Stimulated activated effector memory CD8-positive, alpha-beta T cell treated with anti-CD3 and anti-CD28 coated beads, Interleukin-12 subunit alpha, Interleukin-12 subunit beta, amount 100 ng/mL, for 72 hours (primary cell): ENCODE results near the gene XRCC4.
A peak's percentile ranks its signal among the peaks of the same experiment; 100 is the strongest.

Source experiments
- ATAC-seq: fragments of 150-1000 bp; cut with Tn5 transposase; 2 replicates; pipeline ENCODE4 v1.10.0; 2021
- DNase-seq, 2 donors: peaks; one replicate each; pipeline ENCODE4 v3.0.0; 2021 to 2022; ENCODE audit warnings: low spot score in 2 of 2
- H3K27ac Mint-ChIP-seq: one replicate; pipeline ENCODE4 v1.8.0; 2022; ENCODE audit warnings: mild to moderate bottlenecking, mixed read lengths
- H3K36me3 Mint-ChIP-seq: one replicate; pipeline ENCODE4 v1.8.0; 2022; ENCODE audit warnings: mild to moderate bottlenecking, mixed read lengths
- H3K4me1 Mint-ChIP-seq: one replicate; pipeline ENCODE4 v1.8.0; 2022; ENCODE audit warnings: mixed read lengths
- H3K4me3 Mint-ChIP-seq: one replicate; pipeline ENCODE4 v1.8.0; 2022; ENCODE audit warnings: mild to moderate bottlenecking, mixed read lengths
- H3K9me3 Mint-ChIP-seq: one replicate; pipeline ENCODE4 v1.8.0; 2022; ENCODE audit warnings: mixed read lengths

Gene XRCC4

GRCh38 chr5:83076742-83077661 is at the start of gene XRCC4, which contains the start of gene TMEM167A:
Gene XRCC4 (plus strand): TSS chr5:83077547. CDS start chr5:83104920, 27,373 bp downstream.
Gene TMEM167A (minus strand): TSS chr5:83077394. CDS start chr5:83077323, 71 bp downstream.
- H3K4me1 Mint-ChIP-seq = peaks cover 41% of the 10 kb centered on the region
- H3K27ac Mint-ChIP-seq = peak within 1 kb of the TSS; percentile 99
- H3K4me3 Mint-ChIP-seq = peak within 1 kb of the TSS; percentile 99
- no peaks in the 10 kb centered on the region for H3K9me3 Mint-ChIP-seq
- ATAC-seq (peak; percentile 99), DNase-seq (peak; percentile 74 to 92)
- peaks cover 25% of the 10 kb centered on the region for H3K36me3 Mint-ChIP-seq

- no peaks in the 10 kb centered on the region for H3K9me3 Mint-ChIP-seq
These were observed 47.4 kb upstream of the XRCC4 start for GRCh38 chr5:83029912-83030311.

GRCh38 chr5:83031381-83031780 is 46.0 kb upstream of the XRCC4 start:
- no peak overlapping the region for H3K4me3 Mint-ChIP-seq
- ATAC-seq (no peak), DNase-seq (no peak)
- H3K36me3 Mint-ChIP-seq = no peaks in the 10 kb centered on the region
- no peaks in the 10 kb centered on the region for H3K4me1 Mint-ChIP-seq
- no peak overlapping the region for H3K27ac Mint-ChIP-seq
- H3K9me3 Mint-ChIP-seq = no peaks in the 10 kb centered on the region

More at GRCh38 chr5:83029912-83030311, 47.4 kb upstream of the XRCC4 start:
- no peaks in the 10 kb centered on the region for H3K4me1 Mint-ChIP-seq
- no peak overlapping the region for H3K27ac Mint-ChIP-seq
- ATAC-seq (no peak), DNase-seq (no peak)
- no peak overlapping the region for H3K4me3 Mint-ChIP-seq
- no peaks in the 10 kb centered on the region for H3K36me3 Mint-ChIP-seq

- H3K4me3 Mint-ChIP-seq = no peak overlapping the region
- no peak for DNase-seq
- H3K9me3 Mint-ChIP-seq = no peaks in the 10 kb centered on the region
- ATAC-seq = no peak
- H3K4me1 Mint-ChIP-seq = no peaks in the 10 kb centered on the region
- no peak overlapping the region for H3K27ac Mint-ChIP-seq
- no peaks in the 10 kb centered on the region for H3K36me3 Mint-ChIP-seq
These were observed 43.3 kb upstream of the XRCC4 start for GRCh38 chr5:83034036-83034435.

- no peaks in the 10 kb centered on the region for H3K9me3 Mint-ChIP-seq
- DNase-seq (no peak), ATAC-seq (no peak)
- no peaks in the 10 kb centered on the region for H3K36me3 Mint-ChIP-seq
- H3K4me3 Mint-ChIP-seq = no peak overlapping the region
- no peak overlapping the region for H3K27ac Mint-ChIP-seq
- no peaks in the 10 kb centered on the region for H3K4me1 Mint-ChIP-seq
These were observed 42.7 kb upstream of the XRCC4 start for GRCh38 chr5:83034528-83035207.

GRCh38 chr5:83035373-83036100 is 41.8 kb upstream of the XRCC4 start:
- Mint-ChIP-seq H3K9me3 (no peaks in the 10 kb centered on the region), H3K4me1 (no peaks in the 10 kb centered on the region), H3K27ac (no peak overlapping the region), H3K4me3 (no peak overlapping the region), H3K36me3 (no peaks in the 10 kb centered on the region)
- peak; percentile 26 for ATAC-seq
- DNase-seq = no peak

- no peaks in the 10 kb centered on the region for H3K36me3 Mint-ChIP-seq
- no peak for ATAC-seq
- no peak overlapping the region for H3K27ac Mint-ChIP-seq
- no peak overlapping the region for H3K4me3 Mint-ChIP-seq
- no peak for DNase-seq
- no peaks in the 10 kb centered on the region for H3K4me1 Mint-ChIP-seq
- no peaks in the 10 kb centered on the region for H3K9me3 Mint-ChIP-seq
These were observed 40.3 kb upstream of the XRCC4 start for GRCh38 chr5:83036991-83037575.

- no peak for DNase-seq
- H3K9me3 Mint-ChIP-seq = no peaks in the 10 kb centered on the region
These were observed 38.4 kb upstream of the XRCC4 start for GRCh38 chr5:83038924-83039323.

GRCh38 chr5:83042507-83042906 is 34.8 kb upstream of the XRCC4 start:
- Mint-ChIP-seq H3K27ac (no peak overlapping the region), H3K9me3 (no peaks in the 10 kb centered on the region), H3K36me3 (no peaks in the 10 kb centered on the region), H3K4me3 (no peak overlapping the region), H3K4me1 (no peaks in the 10 kb centered on the region)
- DNase-seq (no peak), ATAC-seq (no peak)

More at GRCh38 chr5:83038924-83039323, 38.4 kb upstream of the XRCC4 start:
- no peak for ATAC-seq
- Mint-ChIP-seq H3K27ac (no peak overlapping the region), H3K36me3 (no peaks in the 10 kb centered on the region), H3K4me3 (no peak overlapping the region), H3K4me1 (no peaks in the 10 kb centered on the region)

- no peak overlapping the region for H3K27ac Mint-ChIP-seq
- H3K9me3 Mint-ChIP-seq = no peaks in the 10 kb centered on the region
- H3K4me3 Mint-ChIP-seq = no peak overlapping the region
- H3K36me3 Mint-ChIP-seq = no peaks in the 10 kb centered on the region
- no peaks in the 10 kb centered on the region for H3K4me1 Mint-ChIP-seq
- ATAC-seq (no peak), DNase-seq (no peak)
These were observed 32.4 kb upstream of the XRCC4 start for GRCh38 chr5:83044926-83045325.

- Mint-ChIP-seq H3K4me1 (no peaks in the 10 kb centered on the region), H3K9me3 (no peaks in the 10 kb centered on the region), H3K4me3 (no peak overlapping the region), H3K27ac (no peak overlapping the region), H3K36me3 (peaks cover 9% of the 10 kb centered on the region)
- DNase-seq (no peak), ATAC-seq (no peak)
These were observed 29.1 kb upstream of the XRCC4 start for GRCh38 chr5:83048277-83048676.

- DNase-seq (no peak), ATAC-seq (no peak)
- Mint-ChIP-seq H3K4me1 (no peaks in the 10 kb centered on the region), H3K36me3 (peaks cover 13% of the 10 kb centered on the region), H3K4me3 (no peak overlapping the region), H3K27ac (no peak overlapping the region), H3K9me3 (no peaks in the 10 kb centered on the region)
These were observed 28.5 kb upstream of the XRCC4 start for GRCh38 chr5:83048811-83049210.

- H3K4me1 Mint-ChIP-seq = no peaks in the 10 kb centered on the region
- no peak for DNase-seq
- no peak for ATAC-seq
- H3K4me3 Mint-ChIP-seq = no peak overlapping the region
- peaks cover 19% of the 10 kb centered on the region for H3K36me3 Mint-ChIP-seq
- H3K27ac Mint-ChIP-seq = no peak overlapping the region
- H3K9me3 Mint-ChIP-seq = no peaks in the 10 kb centered on the region
These were observed 27.9 kb upstream of the XRCC4 start for GRCh38 chr5:83049370-83049885.

- DNase-seq (no peak), ATAC-seq (no peak)
- H3K9me3 Mint-ChIP-seq = no peaks in the 10 kb centered on the region
- no peak overlapping the region for H3K4me3 Mint-ChIP-seq
- H3K27ac Mint-ChIP-seq = no peak overlapping the region
- no peaks in the 10 kb centered on the region for H3K4me1 Mint-ChIP-seq
- peaks cover 31% of the 10 kb centered on the region for H3K36me3 Mint-ChIP-seq
These were observed 26.5 kb upstream of the XRCC4 start for GRCh38 chr5:83050723-83051340.
